ENCODE results near the gene VGLL4.

Gene VGLL4

DNA sequence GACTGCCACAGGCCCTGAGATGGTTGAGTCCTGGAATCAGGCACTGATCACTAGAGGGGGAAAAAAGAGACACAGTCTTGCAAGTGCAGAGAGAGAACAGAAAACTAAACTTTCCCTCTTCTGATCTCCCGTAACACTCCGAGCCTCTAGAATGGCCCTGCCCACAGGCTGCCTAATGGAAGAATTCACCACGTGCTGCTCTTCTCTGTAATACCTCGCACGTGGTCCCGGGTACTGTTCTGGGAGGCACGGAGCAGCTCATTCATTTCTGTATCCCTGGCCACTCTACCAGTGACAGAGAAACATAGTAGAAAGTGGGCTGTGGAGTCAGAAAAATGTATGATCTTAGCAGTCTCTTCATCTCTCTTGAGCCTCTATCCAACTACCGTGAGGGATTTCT lies 30.4 kb downstream of the VGLL4 start:
- peaks cover 57% of the 10 kb centered on the region for H3K4me1 ChIP-seq (ENCODE audit: insufficient read depth, low read length)

GRCh38 chr3:11612515-11613188 lies 31.1 kb downstream of the VGLL4 start:
- Histone ChIP-seq H3K36me3 (ENCODE audit: insufficient read depth, low read length) (no peaks in the 10 kb centered on the region), H3K9me3 (ENCODE audit: low read length) (no peaks in the 10 kb centered on the region), H3K4me1 (ENCODE audit: insufficient read depth, low read length) (peaks cover 64% of the 10 kb centered on the region), H3K27me3 (ENCODE audit: control insufficient read depth in 1 of 2, insufficient read depth in 2 of 2, low read length in 2 of 2) (no peaks in the 10 kb centered on the region), H3K27ac (ENCODE audit: low read depth, low read length) (no peak overlapping the region), H3K9ac (ENCODE audit: low read length) (no peak overlapping the region), H3K4me3 (ENCODE audit: low read depth in 1 of 2, low read length in 2 of 2) (no peak overlapping the region)

More for the DNA sequence above, 30.4 kb downstream of the VGLL4 start:
- no peaks in the 10 kb centered on the region for H3K27me3 ChIP-seq (ENCODE audit: control insufficient read depth in 1 of 2, insufficient read depth in 2 of 2, low read length in 2 of 2)
- H3K36me3 ChIP-seq (ENCODE audit: insufficient read depth, low read length) = no peaks in the 10 kb centered on the region
- H3K9me3 ChIP-seq (ENCODE audit: low read length) = no peaks in the 10 kb centered on the region
- no peak overlapping the region for H3K27ac ChIP-seq (ENCODE audit: low read depth, low read length)
- no peak overlapping the region for H3K9ac ChIP-seq (ENCODE audit: low read length)
- H3K4me3 ChIP-seq (ENCODE audit: low read depth in 1 of 2, low read length in 2 of 2) = no peak overlapping the region

GRCh38 chr3:11611341-11611799 lies 32.3 kb downstream of the VGLL4 start:
- Histone ChIP-seq H3K27ac (ENCODE audit: low read depth, low read length) (no peak overlapping the region), H3K36me3 (ENCODE audit: insufficient read depth, low read length) (no peaks in the 10 kb centered on the region), H3K27me3 (ENCODE audit: control insufficient read depth in 1 of 2, insufficient read depth in 2 of 2, low read length in 2 of 2) (no peaks in the 10 kb centered on the region), H3K4me1 (ENCODE audit: insufficient read depth, low read length) (peaks cover 73% of the 10 kb centered on the region), H3K4me3 (ENCODE audit: low read depth in 1 of 2, low read length in 2 of 2) (no peak overlapping the region), H3K9me3 (ENCODE audit: low read length) (no peaks in the 10 kb centered on the region), H3K9ac (ENCODE audit: low read length) (no peak overlapping the region)

GRCh38 chr3:11610700-11611275 lies 32.9 kb downstream of the VGLL4 start:
- Histone ChIP-seq H3K4me1 (ENCODE audit: insufficient read depth, low read length) (peaks cover 73% of the 10 kb centered on the region), H3K9me3 (ENCODE audit: low read length) (no peaks in the 10 kb centered on the region), H3K4me3 (ENCODE audit: low read depth in 1 of 2, low read length in 2 of 2) (no peak overlapping the region), H3K27me3 (ENCODE audit: control insufficient read depth in 1 of 2, insufficient read depth in 2 of 2, low read length in 2 of 2) (no peaks in the 10 kb centered on the region), H3K9ac (ENCODE audit: low read length) (no peak overlapping the region), H3K36me3 (ENCODE audit: insufficient read depth, low read length) (no peaks in the 10 kb centered on the region), H3K27ac (ENCODE audit: low read depth, low read length) (peak overlapping the region; percentile 22)

- no peaks in the 10 kb centered on the region for H3K9me3 ChIP-seq (ENCODE audit: low read length)
- peaks cover 76% of the 10 kb centered on the region for H3K4me1 ChIP-seq (ENCODE audit: insufficient read depth, low read length)
- no peak overlapping the region for H3K9ac ChIP-seq (ENCODE audit: low read length)
- H3K36me3 ChIP-seq (ENCODE audit: insufficient read depth, low read length) = no peaks in the 10 kb centered on the region
- H3K27ac ChIP-seq (ENCODE audit: low read depth, low read length) = peak overlapping the region; percentile 22
- no peaks in the 10 kb centered on the region for H3K27me3 ChIP-seq (ENCODE audit: control insufficient read depth in 1 of 2, insufficient read depth in 2 of 2, low read length in 2 of 2)
- H3K4me3 ChIP-seq (ENCODE audit: low read depth in 1 of 2, low read length in 2 of 2) = no peak overlapping the region
These were observed 33.6 kb downstream of the VGLL4 start for GRCh38 chr3:11610044-11610671.

GRCh38 chr3:11609481-11609880 lies 34.2 kb downstream of the VGLL4 start:
- no peak overlapping the region for H3K27ac ChIP-seq (ENCODE audit: low read depth, low read length)
- H3K36me3 ChIP-seq (ENCODE audit: insufficient read depth, low read length) = no peaks in the 10 kb centered on the region
- H3K9ac ChIP-seq (ENCODE audit: low read length) = no peak overlapping the region
- H3K4me1 ChIP-seq (ENCODE audit: insufficient read depth, low read length) = peaks cover 76% of the 10 kb centered on the region
- H3K9me3 ChIP-seq (ENCODE audit: low read length) = no peaks in the 10 kb centered on the region
- H3K4me3 ChIP-seq (ENCODE audit: low read depth in 1 of 2, low read length in 2 of 2) = no peak overlapping the region
- no peaks in the 10 kb centered on the region for H3K27me3 ChIP-seq (ENCODE audit: control insufficient read depth in 1 of 2, insufficient read depth in 2 of 2, low read length in 2 of 2)

DNA sequence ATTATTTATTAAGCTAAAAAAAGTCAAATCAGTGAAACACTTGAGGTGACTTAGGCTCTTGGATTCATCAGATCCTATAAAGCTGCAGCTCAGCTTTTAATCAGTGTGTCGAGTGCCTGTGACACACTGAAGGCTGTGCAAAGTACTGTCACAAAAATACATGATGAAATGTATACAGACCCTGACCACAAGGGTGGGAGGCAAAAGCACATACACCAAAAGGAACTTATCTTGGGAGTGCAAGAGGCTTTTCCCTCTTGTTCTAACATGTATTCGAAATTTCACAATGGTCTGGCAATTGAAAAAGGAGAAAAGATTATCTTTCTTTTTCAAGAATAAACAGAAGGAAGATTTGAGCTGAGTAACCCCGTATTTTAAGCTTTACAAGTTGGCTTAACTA lies 35.9 kb downstream of the VGLL4 start:
- H3K36me3 ChIP-seq (ENCODE audit: insufficient read depth, low read length) = no peaks in the 10 kb centered on the region
- no peak overlapping the region for H3K4me3 ChIP-seq (ENCODE audit: low read depth in 1 of 2, low read length in 2 of 2)
- no peak overlapping the region for H3K9ac ChIP-seq (ENCODE audit: low read length)
- H3K27me3 ChIP-seq (ENCODE audit: control insufficient read depth in 1 of 2, insufficient read depth in 2 of 2, low read length in 2 of 2) = no peaks in the 10 kb centered on the region
- no peak overlapping the region for H3K27ac ChIP-seq (ENCODE audit: low read depth, low read length)
- H3K4me1 ChIP-seq (ENCODE audit: insufficient read depth, low read length) = peaks cover 76% of the 10 kb centered on the region
- H3K9me3 ChIP-seq (ENCODE audit: low read length) = no peaks in the 10 kb centered on the region

DNA sequence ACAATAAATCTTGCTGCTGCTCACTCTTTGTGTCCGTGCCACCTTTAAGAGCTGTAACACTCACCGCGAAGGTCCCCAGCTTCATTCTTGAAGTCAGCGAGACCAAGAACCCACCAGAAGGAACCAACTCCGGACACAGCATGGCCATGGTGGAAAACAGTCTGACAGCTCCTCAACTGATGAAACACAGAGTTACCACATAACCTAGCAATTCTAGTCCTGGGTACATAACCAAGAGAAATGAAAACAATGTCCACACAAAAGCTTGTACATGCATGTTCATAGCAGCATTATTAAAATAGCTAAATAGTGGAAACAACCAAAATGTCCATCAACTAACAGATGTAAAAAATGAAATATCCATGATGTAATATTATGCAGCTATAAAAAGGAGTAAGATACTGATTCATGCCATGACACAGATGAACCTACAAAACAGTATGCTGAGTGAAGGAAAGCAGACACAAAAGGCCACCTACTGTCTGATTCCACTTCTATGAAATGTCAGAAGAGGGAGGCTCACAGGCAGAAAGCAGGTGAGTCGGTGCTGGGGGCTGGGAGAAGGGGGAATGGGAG lies 36.8 kb downstream of the VGLL4 start:
- Histone ChIP-seq H3K4me1 (ENCODE audit: insufficient read depth, low read length) (peaks cover 76% of the 10 kb centered on the region), H3K27me3 (ENCODE audit: control insufficient read depth in 1 of 2, insufficient read depth in 2 of 2, low read length in 2 of 2) (no peaks in the 10 kb centered on the region), H3K9ac (ENCODE audit: low read length) (no peak overlapping the region), H3K27ac (ENCODE audit: low read depth, low read length) (no peak overlapping the region), H3K9me3 (ENCODE audit: low read length) (no peaks in the 10 kb centered on the region), H3K36me3 (ENCODE audit: insufficient read depth, low read length) (no peaks in the 10 kb centered on the region), H3K4me3 (ENCODE audit: low read depth in 1 of 2, low read length in 2 of 2) (no peak overlapping the region)

GRCh38 chr3:11606090-11606784 lies 37.5 kb downstream of the VGLL4 start:
- H3K27ac ChIP-seq (ENCODE audit: low read depth, low read length) = no peak overlapping the region
- H3K9ac ChIP-seq (ENCODE audit: low read length) = no peak overlapping the region
- H3K4me3 ChIP-seq (ENCODE audit: low read depth in 1 of 2, low read length in 2 of 2) = no peak overlapping the region
- no peaks in the 10 kb centered on the region for H3K27me3 ChIP-seq (ENCODE audit: control insufficient read depth in 1 of 2, insufficient read depth in 2 of 2, low read length in 2 of 2)
- no peaks in the 10 kb centered on the region for H3K9me3 ChIP-seq (ENCODE audit: low read length)
- H3K36me3 ChIP-seq (ENCODE audit: insufficient read depth, low read length) = peaks cover 3% of the 10 kb centered on the region
- H3K4me1 ChIP-seq (ENCODE audit: insufficient read depth, low read length) = peaks cover 78% of the 10 kb centered on the region

DNA sequence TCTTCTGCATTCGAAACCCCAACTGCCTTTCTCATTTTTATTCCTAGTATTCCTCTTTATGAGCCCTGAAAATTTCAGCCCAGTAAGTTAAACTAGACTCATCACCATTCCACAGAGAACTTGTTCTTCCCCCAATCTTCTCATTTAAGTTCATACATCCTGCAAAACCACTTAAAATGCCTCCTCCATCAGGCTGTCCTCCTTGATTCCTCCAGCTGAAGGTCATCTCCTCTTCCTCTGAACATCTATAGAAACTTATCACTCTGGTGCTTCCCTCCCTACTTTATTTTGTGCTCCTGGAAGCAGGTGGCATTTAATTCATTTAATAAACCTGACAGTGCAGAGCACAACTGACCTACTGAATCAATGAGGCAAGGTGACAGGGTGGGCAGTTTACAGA lies 38.3 kb downstream of the VGLL4 start:
- Histone ChIP-seq H3K4me1 (ENCODE audit: insufficient read depth, low read length) (peaks cover 78% of the 10 kb centered on the region), H3K9me3 (ENCODE audit: low read length) (no peaks in the 10 kb centered on the region), H3K36me3 (ENCODE audit: insufficient read depth, low read length) (peaks cover 8% of the 10 kb centered on the region), H3K27me3 (ENCODE audit: control insufficient read depth in 1 of 2, insufficient read depth in 2 of 2, low read length in 2 of 2) (no peaks in the 10 kb centered on the region), H3K4me3 (ENCODE audit: low read depth in 1 of 2, low read length in 2 of 2) (no peak overlapping the region), H3K9ac (ENCODE audit: low read length) (no peak overlapping the region), H3K27ac (ENCODE audit: low read depth, low read length) (peak overlapping the region; percentile 21)
